DMS53 treated with DMSO at 0.1 percent for 48 hours (cell line): ENCODE results near the gene TRIP6.

Source experiments
- DNase-seq: peaks from one replicate; lab custom pipeline; 2025; ENCODE audit not compliant: unreplicated experiment; lab: John Stamatoyannopoulos, UW

The TRIP6 gene

GRCh38 chr7:100873599-100874299, 6.6 kb downstream of the TRIP6 start:
- DNase-seq: no peak

- no peak for DNase-seq
Measured at GRCh38 chr7:100874300-100874576, 7.1 kb downstream of the TRIP6 start.

GRCh38 chr7:100874577-100875355, 7.6 kb downstream of the TRIP6 start, which contains the start of gene SRRT:
TSS of gene SRRT (plus strand) at chr7:100875103. CDS start at chr7:100875591, 488 bp downstream.
- DNase-seq: peak; percentile 97

GRCh38 chr7:100875356-100875751, 8.2 kb downstream of the TRIP6 start:
- DNase-seq: no peak

GRCh38 chr7:100878013-100878412, 10.8 kb downstream of the TRIP6 start:
- DNase-seq: no peak

- DNase-seq: no peak
Measured at GRCh38 chr7:100878685-100879084, 11.5 kb downstream of the TRIP6 start.

GRCh38 chr7:100879685-100880261, 12.6 kb downstream of the TRIP6 start:
- no peak for DNase-seq

- no peak for DNase-seq
Measured at GRCh38 chr7:100880645-100881044, 13.5 kb downstream of the TRIP6 start.

- DNase-seq: no peak
Measured at GRCh38 chr7:100881136-100881535, 13.9 kb downstream of the TRIP6 start.

- no peak for DNase-seq
Measured at GRCh38 chr7:100882201-100882600, 15.0 kb downstream of the TRIP6 start.

- DNase-seq: no peak
Measured at GRCh38 chr7:100882785-100883526, 15.8 kb downstream of the TRIP6 start.

- no peak for DNase-seq
Measured at GRCh38 chr7:100884736-100885439, 17.7 kb downstream of the TRIP6 start.

- DNase-seq: no peak
Measured at GRCh38 chr7:100885440-100886141, 18.4 kb downstream of the TRIP6 start.

- DNase-seq: no peak
Measured at GRCh38 chr7:100886142-100886935, 19.2 kb downstream of the TRIP6 start.

- no peak for DNase-seq
Measured at GRCh38 chr7:100886936-100887515, 19.8 kb downstream of the TRIP6 start.

GRCh38 chr7:100887516-100888290, 20.5 kb downstream of the TRIP6 start:
- no peak for DNase-seq

GRCh38 chr7:100888291-100888987, 21.3 kb downstream of the TRIP6 start:
- DNase-seq: no peak
